Ishikawa (cell line): Measurements from ENCODE around the gene LITAF.

Experiments
- CEBPB ChIP-seq: IDR thresholded peaks from 2 replicates; pipeline ENCODE4 v1.6.1; 2012
- CREB1 ChIP-seq: IDR thresholded peaks from 2 replicates; pipeline ENCODE4 v1.6.1; 2012; ENCODE audit warnings: low read depth
- EGR1 ChIP-seq: IDR thresholded peaks from 2 replicates; pipeline ENCODE4 v1.6.1; 2012
- EP300 ChIP-seq: IDR thresholded peaks from 2 replicates; pipeline ENCODE4 v1.6.1; 2012; ENCODE audit warnings: borderline replicate concordance
- FOXM1 ChIP-seq: IDR thresholded peaks from 2 replicates; pipeline ENCODE4 v1.6.1; 2012; ENCODE audit warnings: low read depth, borderline replicate concordance
- NFIC ChIP-seq: IDR thresholded peaks from 2 replicates; pipeline ENCODE4 v1.6.1; 2012
- RAD21 ChIP-seq: IDR thresholded peaks from 2 replicates; pipeline ENCODE4 v1.6.1; 2012; ENCODE audit warnings: low read depth
- TAF1 ChIP-seq: IDR thresholded peaks from 2 replicates; pipeline ENCODE4 v1.6.1; 2012; ENCODE audit warnings: low read depth, mild to moderate bottlenecking
- TCF12 ChIP-seq: IDR thresholded peaks from 2 replicates; pipeline ENCODE4 v1.6.1; 2012; ENCODE audit warnings: low read depth
- TEAD4 ChIP-seq: IDR thresholded peaks from 2 replicates; pipeline ENCODE4 v1.6.1; 2012
- USF1 ChIP-seq: IDR thresholded peaks from 2 replicates; pipeline ENCODE4 v1.6.1; 2012
- YY1 ChIP-seq: IDR thresholded peaks from 2 replicates; pipeline ENCODE4 v1.6.1; 2012; ENCODE audit warnings: low read depth
- ZBTB7A ChIP-seq: IDR thresholded peaks from 2 replicates; pipeline ENCODE4 v1.6.1; 2012; ENCODE audit warnings: low read depth
- TF ChIP-seq, protein P1 (sequence below): IDR thresholded peaks from 2 replicates; pipeline ENCODE4 v1.6.1; 2012
- TF ChIP-seq, protein P2 (sequence below): IDR thresholded peaks from 2 replicates; pipeline ENCODE4 v1.6.1; 2012; ENCODE audit warnings: low read depth, mild to moderate bottlenecking

LITAF gene

DNA sequence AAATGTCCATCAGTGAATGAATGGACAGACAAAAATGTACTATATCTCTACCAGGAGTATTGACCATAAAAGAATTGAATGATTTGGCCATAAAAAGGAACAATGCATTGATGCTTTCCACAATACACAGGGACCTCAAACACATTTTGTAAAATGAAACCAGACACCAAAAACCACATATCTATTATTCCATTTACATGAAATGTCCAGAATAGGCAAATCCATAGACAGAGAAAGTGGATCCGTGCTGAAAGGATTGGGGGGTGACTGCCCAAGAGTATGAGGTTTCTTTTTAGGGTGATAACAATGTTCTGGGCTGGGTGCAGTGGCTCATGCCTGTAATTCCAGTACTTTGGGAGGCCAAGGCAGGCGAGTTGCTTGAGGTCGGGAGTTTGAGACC is 6.9 kb upstream of the LITAF start:
- TF ChIP-seq EGR1 (no peak), TEAD4 (no peak), TAF1 (no peak), ZBTB7A (no peak), EP300 (no peak), YY1 (no peak), CREB1 (no peak), CEBPB (no peak), NFIC (no peak), USF1 (no peak), TCF12 (no peak), RAD21 (no peak)
- TF ChIP-seq, protein P1, sequence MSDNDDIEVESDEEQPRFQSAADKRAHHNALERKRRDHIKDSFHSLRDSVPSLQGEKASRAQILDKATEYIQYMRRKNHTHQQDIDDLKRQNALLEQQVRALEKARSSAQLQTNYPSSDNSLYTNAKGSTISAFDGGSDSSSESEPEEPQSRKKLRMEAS, result no peak
- TF ChIP-seq, protein P2, sequence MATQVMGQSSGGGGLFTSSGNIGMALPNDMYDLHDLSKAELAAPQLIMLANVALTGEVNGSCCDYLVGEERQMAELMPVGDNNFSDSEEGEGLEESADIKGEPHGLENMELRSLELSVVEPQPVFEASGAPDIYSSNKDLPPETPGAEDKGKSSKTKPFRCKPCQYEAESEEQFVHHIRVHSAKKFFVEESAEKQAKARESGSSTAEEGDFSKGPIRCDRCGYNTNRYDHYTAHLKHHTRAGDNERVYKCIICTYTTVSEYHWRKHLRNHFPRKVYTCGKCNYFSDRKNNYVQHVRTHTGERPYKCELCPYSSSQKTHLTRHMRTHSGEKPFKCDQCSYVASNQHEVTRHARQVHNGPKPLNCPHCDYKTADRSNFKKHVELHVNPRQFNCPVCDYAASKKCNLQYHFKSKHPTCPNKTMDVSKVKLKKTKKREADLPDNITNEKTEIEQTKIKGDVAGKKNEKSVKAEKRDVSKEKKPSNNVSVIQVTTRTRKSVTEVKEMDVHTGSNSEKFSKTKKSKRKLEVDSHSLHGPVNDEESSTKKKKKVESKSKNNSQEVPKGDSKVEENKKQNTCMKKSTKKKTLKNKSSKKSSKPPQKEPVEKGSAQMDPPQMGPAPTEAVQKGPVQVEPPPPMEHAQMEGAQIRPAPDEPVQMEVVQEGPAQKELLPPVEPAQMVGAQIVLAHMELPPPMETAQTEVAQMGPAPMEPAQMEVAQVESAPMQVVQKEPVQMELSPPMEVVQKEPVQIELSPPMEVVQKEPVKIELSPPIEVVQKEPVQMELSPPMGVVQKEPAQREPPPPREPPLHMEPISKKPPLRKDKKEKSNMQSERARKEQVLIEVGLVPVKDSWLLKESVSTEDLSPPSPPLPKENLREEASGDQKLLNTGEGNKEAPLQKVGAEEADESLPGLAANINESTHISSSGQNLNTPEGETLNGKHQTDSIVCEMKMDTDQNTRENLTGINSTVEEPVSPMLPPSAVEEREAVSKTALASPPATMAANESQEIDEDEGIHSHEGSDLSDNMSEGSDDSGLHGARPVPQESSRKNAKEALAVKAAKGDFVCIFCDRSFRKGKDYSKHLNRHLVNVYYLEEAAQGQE, result no peak

GRCh38 chr16:11589198-11589550 is 2.5 kb upstream of the LITAF start:
- TF ChIP-seq TAF1, result no peak
- TF ChIP-seq NFIC, result no peak
- no peak for TF ChIP-seq CEBPB
- no peak for TF ChIP-seq RAD21
- TF ChIP-seq FOXM1, result no peak
- TF ChIP-seq YY1, result no peak
- TF ChIP-seq, protein P1, result no peak
- TF ChIP-seq, protein P2, result no peak
- TF ChIP-seq TCF12, result no peak
- TF ChIP-seq USF1, result no peak
- no peak for TF ChIP-seq ZBTB7A
- TF ChIP-seq EGR1, result no peak
- TF ChIP-seq EP300, result no peak
- no peak for TF ChIP-seq CREB1
- no peak for TF ChIP-seq TEAD4

DNA sequence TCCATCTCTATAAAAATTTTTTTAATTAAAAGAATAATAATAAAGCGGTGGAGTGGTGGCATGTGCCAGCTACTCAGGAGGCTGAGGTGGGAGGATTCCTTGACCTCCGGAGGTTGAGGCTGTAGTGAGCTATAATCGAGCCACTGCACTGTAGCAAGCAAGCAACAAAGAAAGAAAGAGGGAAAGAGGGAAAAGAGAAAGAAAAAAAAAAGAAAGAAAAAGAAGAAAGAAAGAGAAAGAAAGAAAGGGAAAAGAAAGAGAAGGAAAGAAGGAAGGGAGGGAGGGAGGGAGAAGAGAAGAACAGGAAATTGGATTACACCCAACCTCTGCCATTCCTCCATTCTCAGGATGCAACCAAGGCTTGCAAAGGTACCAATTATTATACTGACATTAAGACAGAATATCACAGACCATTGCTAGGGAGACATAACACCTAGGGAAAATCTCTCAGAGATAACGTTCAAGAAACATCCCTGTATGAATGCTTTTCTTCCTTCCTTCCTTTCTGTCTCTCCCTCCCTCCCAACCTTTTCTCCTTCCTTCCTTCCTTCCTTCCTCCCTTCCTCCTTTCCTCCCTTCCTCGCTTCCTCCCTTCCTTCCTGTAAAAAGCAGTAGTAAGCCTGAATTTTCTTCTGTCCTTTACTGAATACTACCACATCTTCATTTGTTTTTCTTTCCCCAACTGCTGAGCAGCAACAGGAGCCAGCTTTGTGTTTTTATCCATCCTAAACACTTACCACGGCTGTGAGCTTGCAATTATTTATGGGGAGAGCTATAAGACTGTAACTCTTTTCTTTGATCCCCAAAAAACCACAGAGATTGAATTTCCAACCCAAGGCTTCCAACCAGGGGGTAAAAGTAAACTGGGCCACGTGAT is 1.8 kb upstream of the LITAF start:
- no peak for TF ChIP-seq TCF12
- no peak for TF ChIP-seq FOXM1
- no peak for TF ChIP-seq RAD21
- TF ChIP-seq USF1, result no peak
- no peak for TF ChIP-seq NFIC
- no peak for TF ChIP-seq ZBTB7A
- TF ChIP-seq YY1, result no peak
- TF ChIP-seq, protein P1, result no peak
- no peak for TF ChIP-seq EGR1
- TF ChIP-seq TAF1, result no peak
- TF ChIP-seq CEBPB, result no peak
- TF ChIP-seq CREB1, result no peak
- TF ChIP-seq TEAD4, result no peak
- TF ChIP-seq, protein P2, result no peak
